HG02763 (cell line): ENCODE results near the gene PPP1R10.
A peak's percentile ranks its signal among the peaks of the same experiment; 100 is the strongest.
"Not testable (repeated sequence)": the region's sequence is repeated elsewhere in the genome, so short reads cannot be mapped to it uniquely, and the experiment has no call there.

ENCODE experiments used
- ATAC-seq: cut with Tn5 transposase; IDR thresholded peaks from one replicate; pipeline ENCODE4 v1.9.1; 2021; ENCODE audit warnings: mild to moderate bottlenecking, moderate library complexity; ENCODE audit not compliant: unreplicated experiment

PPP1R10 gene

DNA sequence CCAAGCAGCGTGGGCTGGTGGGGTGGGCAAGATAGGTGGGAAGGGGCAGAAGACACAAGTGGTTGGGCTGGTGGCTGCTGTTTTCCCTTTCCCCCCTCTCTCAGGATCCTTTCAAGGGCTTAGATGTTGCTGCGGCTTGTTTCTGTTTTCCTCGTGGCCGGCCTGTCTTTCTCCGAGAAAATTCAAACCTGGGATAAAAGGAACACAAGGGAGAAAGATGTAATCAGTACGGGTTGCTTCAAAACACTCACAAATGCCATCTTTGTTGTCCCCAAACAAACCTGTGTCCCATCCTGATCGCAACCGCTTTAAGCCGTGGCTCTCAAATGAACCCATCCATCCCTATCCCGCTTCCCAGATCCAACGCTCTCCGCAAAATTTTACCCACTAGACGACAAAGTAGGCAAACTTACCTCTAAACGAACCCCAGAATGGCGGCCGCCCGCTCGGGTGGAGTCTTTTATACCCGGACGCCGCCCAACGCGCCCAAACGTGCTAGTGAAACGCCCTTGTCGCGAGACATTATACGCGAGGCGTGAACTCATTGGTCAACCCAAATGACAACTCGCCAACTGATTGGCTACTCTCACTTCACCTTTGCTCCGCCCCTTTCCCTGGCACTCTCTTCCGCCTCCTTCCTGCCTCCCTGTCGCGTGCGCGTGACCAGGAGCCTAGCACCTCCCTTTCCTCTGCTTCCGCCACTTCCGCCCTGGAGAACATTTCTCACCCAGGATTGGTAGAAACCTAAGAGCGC, at the start of gene PPP1R10:
PPP1R10 (minus strand) TSS at position 433 of the 754 bp plus-strand sequence. CDS start 7,299 bp downstream, outside the sequence.
- peak; percentile 80 for ATAC-seq

DNA sequence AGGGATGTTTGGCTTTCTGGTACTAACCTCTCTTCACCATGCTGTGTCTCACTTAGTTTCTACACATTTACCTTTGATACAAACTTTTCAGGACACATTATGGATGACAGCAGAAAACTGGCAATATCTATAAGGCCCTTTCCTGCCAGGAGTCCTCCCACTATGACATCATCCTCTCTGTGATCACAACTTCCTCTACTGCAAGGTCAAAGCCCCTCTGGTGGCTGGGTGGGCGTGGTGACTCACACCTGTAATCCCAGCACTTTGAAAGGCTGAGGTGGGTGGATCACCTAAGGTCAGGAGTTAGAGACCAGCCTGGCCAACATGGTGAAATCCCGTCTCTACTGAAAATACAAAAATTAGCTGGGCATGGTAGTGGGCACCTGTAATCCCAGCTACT, 49.3 kb upstream of the PPP1R10 start:
- not testable (repeated sequence) for ATAC-seq

DNA sequence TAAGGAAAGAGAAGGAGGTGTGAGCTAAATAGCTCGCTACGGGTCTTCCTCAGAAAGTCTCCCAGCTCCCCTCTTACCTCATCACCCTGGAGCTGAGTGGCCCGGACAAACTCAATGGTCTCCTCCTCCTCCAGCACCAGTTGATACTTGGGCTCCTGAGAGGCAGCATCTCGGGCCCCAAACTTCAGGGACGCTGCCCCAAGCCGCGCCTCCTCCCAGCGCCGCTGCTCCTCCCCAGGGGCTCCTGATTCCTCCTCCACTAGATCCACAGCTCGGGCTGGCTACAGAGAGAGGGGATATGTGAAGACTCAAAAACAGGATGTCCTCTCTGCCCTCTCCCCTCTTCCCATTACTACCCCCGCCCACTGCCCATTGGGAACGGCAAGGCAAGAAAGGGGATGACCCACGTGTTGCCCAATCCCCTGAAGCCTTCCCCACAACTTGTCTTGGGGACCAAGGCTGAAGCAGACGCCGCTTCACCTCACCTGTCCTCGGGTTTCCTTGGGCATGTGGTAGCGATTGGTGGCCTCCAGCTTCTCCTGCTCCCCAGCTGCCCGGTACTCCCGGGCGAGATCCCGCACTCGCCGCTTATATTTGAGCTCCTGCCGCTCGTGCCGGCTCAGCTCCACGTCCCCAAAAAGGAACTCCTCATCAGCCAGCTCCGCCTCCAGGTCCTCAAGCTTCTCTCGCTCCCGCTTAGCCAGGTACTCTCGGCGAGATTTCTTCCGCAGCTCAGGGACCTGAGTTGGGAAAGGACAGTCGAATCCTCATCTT, 48.1 kb upstream of the PPP1R10 start:
- ATAC-seq: no peak

DNA sequence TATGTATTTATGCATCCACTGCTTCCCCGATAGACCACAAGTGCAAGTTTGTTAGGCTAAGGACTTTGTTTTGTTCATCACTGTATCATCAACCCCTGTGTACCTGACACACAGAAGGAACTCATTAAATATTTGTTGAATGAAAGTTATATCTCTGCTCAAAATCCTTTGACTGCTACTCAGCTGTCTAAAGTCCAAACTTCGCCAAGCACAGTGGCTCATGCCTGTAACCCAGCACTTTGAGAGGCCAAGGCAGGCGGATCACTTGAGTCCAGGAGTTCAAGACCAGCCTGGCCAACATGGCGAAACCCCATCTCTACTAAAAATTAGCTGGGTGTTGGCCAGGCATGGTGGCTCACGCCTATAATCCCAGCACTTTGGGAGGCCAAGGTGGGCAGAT, 40.9 kb upstream of the PPP1R10 start:
- ATAC-seq: not testable (repeated sequence)

DNA sequence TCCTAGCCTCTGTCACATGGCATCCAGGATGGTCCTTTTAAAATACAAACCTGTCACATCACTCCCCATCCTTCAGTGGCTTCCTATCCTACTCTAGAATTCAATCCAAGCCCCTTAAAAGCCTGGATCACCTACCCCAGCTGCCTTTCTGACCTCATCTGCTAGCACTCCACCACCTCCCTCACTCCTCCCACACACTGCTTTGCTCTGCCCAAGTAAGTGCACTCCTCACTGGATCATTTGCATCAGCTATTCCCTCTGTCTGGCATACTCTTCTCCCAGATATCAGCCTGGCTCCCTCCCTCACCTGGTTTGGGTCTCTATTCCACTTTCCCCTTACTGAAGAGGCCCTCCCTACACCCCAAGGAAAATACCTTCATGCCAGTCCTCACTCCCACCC, 40.4 kb upstream of the PPP1R10 start:
- ATAC-seq: no peak

DNA sequence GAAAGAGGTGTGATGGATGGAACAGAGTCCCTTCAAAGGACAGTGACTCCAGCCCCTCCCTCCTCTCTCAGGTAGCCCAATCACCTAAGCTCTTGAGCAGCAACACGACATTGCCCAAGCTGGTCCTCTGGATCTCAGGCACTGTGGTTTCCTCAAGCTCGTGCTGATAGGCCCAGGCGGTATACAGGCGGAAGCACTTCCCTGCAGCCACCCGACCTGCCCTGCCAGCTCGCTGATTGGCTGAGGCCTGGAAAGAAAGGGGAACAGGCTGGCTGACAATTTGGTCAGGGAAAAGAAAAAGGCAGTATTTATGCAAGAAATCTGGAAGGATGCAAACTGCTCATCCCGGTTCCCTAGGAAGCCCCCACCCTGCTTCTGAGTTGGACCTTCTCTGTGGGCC, 39.5 kb upstream of the PPP1R10 start:
- no peak for ATAC-seq

DNA sequence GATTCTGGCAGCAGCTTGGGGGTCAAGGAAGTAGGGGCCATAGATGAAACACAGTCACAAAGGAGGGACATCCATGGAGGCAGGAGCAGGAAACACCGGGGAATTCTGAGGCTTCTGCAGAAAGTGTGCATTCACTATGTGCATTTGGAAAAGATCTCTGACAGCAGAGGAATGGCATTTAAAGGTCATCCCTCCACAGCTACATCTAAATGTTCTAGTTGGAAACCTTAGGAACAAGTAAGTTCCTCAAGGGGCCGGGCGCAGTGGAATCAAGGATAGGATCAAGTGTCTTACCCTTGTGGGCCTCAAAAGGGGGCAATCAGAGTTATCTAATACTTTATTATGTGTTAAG, 38.7 kb upstream of the PPP1R10 start:
- no peak for ATAC-seq

DNA sequence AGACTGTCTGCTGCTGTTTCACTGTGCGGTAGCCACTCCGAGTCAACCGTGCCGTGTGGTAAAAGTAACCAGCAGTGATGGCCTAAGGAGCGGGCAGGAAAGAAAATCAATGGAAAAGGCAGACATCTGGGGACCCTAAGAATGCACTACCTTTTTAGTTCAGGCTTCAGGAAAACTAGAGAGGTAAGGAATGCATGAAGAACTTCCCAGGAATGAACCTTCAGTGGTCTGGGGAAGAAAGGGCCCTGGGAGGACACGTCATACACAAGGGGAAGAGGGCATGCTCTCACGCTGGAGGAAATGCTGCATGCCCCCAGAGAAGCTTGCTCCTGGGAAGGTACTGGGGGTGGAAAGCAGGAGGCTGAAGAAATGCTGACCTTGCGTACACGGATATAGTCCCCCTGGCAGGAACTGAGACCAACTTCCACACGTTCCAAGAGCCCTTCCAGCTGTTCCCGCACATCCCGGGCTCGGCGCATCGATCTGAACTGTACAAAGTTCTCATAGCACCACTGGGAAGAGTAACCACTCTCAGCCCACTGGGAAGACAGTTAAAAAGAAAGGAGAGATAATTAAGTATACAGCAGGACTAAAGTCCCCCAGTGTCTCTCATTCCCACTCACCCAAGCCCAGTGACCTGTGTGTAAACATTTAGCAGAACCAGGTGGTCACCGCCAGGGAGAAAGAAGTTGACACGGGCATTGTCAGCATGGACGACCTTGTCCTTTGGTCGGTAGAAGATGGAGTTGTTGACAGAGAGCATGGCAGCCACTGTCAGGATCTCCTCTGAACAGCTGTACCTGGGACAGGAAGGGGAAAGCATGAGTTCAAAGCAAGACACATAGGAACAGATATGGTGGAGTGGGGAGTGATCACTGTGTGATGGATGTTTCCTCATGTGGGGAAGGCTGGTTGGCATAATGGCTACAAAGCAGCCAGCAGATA, 38.0 kb upstream of the PPP1R10 start:
- no peak for ATAC-seq

DNA sequence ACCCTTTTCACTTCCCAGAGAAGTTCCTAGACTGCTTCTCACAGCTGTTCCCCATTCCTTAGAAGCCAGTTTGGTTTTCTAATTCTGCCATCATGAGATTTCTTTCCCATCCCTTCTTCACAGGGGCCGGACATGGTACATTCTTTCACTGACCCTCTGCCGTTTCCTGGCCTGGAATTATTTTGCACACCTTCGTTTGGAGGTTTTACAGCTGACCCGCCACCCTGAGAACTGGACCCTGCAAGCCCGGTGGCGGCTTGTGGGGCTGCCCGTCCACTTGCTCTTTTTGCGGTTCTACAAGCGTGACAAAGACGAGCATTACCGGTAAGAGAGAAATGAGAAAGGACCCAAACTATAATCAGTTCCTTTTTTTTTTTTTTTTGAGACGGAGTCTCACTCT, 34.1 kb upstream of the PPP1R10 start:
- no peak for ATAC-seq

DNA sequence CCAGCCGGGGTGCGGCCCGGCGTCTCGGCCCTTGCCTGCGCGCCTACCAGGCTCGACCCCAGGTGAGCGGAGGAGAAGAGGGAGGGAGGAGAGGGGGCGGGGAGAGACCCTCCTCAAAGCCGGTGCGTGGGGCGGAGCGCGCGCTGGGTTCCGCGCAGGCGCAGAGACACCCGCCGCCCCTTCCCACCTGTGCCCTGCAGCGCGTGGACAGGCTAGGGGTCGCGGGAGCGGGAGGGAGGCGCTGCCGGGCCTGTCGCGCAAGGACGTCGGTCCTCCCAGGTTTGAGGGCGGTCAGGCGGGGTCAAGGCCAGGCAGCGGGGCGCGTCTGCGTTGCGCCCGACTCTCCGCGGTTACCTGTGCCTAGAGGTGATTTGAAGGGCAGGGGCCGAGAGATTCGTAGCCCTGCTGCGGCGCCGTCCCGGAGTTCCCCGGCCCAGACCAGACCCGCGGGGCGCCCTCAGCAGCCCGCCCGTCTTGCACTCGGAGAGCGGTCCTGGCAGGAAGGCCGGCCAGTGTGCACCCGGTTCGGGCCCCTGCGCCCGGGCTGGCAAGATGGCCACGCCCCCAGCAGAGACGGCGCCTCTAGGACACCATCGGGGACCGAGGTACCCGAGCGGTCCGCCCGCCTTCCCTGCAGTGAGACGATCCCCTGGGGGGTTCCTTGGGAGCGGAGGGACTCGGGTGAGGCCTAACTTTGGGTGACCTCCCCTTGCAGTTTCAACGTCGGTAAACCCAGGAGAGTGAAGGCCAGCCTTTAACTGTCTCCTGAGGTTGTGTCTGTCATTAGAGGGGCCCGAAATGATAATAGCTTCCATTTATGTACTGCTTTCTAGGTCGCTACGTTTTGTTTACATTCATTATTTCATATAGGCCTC, 30.4 kb upstream of the PPP1R10 start:
- ATAC-seq: peak; percentile 67

DNA sequence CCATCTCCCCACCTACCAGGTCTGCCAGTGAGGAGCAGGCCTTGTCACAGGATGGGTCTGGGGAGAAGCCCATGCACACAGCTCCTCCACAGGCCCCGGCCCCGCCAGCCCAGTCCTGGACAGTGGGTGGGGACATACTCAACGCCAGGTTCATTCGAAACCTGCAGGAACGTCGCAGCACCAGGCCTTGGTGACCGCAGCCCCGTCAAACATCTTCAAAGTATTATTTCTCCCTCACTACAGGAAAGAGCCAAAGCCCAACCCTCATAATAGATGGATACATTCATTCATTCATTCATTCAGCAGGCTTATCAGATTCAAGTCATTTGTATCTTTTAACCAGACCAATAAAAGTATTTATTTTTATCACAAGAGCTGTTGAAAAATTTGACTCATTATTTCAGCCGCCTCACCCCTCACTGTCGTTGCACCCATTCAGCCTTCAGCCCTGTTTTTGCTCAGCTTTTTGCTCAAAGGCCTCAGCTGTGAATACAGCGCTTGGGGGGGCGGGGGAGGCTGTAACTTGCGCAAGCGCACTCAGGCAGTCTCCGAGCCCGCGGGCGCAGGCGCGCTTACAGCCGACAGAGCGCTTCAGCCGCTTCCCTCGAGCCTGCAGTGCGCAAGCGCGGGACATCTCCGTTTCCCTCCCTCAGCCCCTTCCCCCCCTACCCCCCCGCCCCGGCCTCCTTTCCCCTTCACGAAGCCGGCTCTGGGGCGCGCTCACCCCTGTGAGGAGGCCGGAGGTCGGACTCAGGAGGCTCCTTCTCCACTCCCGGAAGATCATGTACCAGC, 29.6 kb upstream of the PPP1R10 start, which contains the start of gene C6orf136:
C6orf136 (plus strand) TSS at position 684 of the 792 bp plus-strand sequence; CDS start at position 783, 99 bp downstream.
- ATAC-seq: peak; percentile 49

DNA sequence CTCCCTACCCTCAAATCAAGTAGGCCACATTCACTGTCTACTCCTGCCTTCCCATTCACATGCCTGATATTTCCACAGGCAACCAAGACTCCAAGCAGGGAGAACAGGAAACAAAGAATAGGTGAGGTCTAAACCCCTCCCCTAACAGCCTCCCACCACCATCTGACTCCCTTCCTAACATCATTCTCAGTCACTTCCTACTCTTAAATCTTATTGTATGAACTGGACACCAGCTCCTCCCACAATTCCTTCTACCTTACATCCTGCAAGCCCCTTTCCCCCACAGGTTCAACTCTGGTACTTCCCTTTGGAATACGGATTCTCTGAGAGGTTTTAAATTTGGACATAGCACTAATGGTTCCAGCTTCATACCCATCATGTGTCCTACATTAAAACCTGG, 28.9 kb upstream of the PPP1R10 start:
- no peak for ATAC-seq

DNA sequence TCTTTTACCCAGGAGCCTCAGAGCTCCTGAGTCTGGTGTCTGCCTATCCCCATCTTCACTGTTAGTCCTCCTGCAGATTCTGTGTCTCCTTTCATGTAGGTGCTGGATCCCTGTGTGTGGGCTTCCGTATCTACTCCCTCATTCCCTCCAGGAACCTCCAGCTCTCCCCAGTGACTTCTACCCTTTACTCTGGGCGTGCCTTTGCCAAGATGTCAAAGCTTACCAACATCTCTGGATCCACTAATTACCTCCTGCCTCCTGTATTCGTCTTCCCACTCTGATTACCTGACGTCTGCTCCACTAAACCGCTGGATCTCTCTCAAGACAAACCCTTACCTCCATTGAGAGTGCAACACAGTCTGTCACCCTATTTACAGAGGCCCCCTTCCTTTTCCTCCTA, 27.7 kb upstream of the PPP1R10 start:
- ATAC-seq: no peak

DNA sequence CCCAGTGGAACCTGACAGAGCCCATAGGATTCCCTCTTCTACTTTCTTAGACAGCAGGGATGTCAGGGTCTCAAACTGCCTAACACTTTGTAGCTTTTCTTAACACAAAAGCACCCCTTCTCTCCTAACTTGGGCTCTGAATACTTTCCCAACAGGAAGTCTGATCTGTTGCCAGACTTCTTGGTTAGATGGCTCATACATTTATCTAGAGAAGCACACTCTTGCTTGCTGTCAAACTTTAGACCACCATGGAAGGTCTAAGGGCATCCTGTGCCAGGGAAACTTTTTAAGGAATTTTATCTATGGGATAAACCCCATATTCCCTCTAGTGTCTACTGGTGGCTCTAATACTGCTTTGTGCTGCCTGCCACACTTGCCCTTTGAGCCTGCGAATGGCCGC, 26.6 kb upstream of the PPP1R10 start:
- ATAC-seq: no peak

DNA sequence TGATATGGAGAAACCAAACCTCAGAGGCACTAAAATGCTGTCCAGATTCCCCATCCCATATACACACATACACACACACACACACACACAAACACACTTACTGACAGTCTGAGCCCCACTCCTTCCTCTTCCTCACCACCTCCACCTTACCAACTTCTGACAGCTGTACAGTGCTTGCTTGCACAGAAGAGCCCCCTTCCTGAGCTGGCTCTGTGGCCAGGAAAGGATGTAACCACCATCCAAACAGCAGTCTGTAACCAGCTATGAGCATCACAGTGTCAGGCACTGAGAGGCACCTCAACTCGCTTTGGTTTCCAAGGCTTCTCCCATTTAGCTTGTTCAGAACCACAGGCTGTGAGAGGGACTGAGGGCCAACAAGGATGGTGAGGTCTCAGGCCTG, 24.0 kb upstream of the PPP1R10 start:
- no peak for ATAC-seq

DNA sequence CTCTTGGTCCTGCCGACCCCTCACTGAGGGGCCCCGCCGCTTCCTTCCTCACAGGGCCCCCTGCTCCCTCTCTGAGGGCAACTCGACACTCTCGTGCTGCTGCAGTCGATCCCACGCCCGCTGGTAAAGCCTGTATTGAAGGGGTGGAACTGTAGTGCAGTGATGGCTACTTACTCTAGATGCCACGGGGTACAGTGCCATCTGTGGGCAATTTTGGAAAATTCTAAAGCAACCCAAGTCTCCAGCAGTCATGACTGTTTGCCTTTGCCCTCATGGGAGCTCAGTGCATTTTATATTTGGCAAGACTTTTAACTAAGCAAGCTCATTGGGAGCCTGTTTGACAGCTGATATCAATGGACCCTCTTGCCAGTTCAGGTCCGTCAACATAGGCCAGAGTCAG, 23.4 kb upstream of the PPP1R10 start:
- ATAC-seq: no peak

DNA sequence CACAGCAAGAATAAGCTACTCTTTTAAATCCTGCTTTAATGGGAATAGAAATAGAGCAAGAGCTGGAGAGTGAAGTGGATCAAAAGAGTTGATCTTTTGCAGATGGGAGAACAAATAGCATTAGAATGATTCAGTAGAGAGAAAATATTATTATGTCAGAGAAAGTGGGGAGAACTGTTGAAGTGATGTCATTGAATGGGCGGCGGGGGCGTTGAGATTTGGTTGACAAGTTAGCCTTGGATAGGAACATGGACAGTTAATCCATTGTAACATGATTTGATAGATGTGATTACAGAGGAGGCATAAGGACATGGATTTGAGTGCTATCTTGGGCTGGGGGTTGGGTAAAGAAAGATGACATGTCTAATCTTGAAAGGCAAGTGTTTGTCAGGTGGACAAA, 18.8 kb upstream of the PPP1R10 start:
- no peak for ATAC-seq

DNA sequence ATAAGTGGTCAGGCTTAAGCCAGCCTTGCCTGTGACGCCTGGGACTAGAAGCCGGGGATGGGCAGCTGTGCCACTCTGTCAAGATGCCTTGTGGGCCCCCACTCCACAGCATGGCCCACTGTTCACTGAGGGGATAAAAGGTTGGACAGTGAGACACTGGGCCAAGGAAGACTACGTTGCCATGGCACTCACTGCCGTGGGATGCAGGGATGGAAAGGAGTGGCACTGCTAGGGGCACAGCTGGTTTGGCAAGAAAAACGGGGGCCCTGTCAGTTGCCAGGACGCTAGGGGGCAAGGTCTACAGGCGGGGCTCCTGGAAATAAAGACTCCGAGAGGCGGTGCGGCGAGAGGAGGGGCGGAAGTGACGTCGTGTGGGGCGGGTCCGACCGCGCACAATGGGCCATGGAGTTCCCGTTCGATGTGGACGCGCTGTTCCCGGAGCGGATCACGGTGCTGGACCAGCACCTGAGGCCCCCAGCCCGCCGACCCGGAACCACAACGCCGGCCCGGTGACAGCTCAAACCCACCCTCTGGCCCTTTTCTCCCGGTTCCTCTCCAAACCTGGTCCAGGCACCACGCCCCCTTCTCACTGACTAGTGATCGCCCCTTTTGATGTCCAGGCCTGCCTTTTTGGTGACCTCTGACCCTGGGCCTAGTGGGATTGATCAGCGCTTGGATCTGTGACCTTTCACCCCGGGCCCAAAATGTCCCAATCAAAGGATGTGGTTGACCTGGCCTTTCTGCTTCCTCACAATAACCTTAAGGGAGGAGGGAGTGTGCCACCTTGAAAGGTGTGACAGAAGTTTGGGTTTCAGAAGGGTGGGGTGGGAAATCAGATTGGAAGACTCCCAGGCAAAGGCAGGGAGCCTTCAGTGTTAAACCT, 9.7 kb upstream of the PPP1R10 start, which contains the start of gene ATAT1:
ATAT1 (plus strand) TSS at position 391 of the 883 bp plus-strand sequence.
- ATAC-seq: peak; percentile 82
